Liver (tissue), 9 donors: Measurements from ENCODE around the gene MAP3K9. TPM values are rescaled to one million over a fixed set of nuclear protein-coding genes. Genes with fewer than 3 reads are reported as not detected.

ENCODE experiments used
- DNase-seq: peaks from one replicate; pipeline ENCODE4 v3.0.0-alpha.2; 2017; ENCODE audit warnings: low spot score
- H3K27ac ChIP-seq, 2 donors: one replicate each; pipeline ENCODE4 v1.7.0; 2013; ENCODE audit warnings: inconsistent platforms in 2 of 2, low read length in 2 of 2, control low read depth in 1 of 2, low read depth in 1 of 2, mild to moderate bottlenecking in 1 of 2
- H3K27me3 ChIP-seq, 4 donors: one replicate each; pipeline versions ENCODE4 v1.6.1 to v1.7.0; 2013; ENCODE audit warnings: low read length in 3 of 4, inconsistent platforms in 1 of 4, mild to moderate bottlenecking in 1 of 4, moderate library complexity in 1 of 4; ENCODE audit not compliant: control insufficient read depth in 4 of 4, insufficient read depth in 4 of 4
- H3K36me3 ChIP-seq, 4 donors: one replicate each; pipeline versions ENCODE4 v1.6.1 to v1.7.0; 2013; ENCODE audit warnings: low read length in 3 of 4, mild to moderate bottlenecking in 3 of 4, low read depth in 1 of 4, moderate library complexity in 1 of 4; ENCODE audit not compliant: control insufficient read depth in 4 of 4, insufficient read depth in 3 of 4
- H3K4me1 ChIP-seq, 4 donors: one replicate each; pipeline versions ENCODE4 v1.6.1 to v1.7.0; 2013; ENCODE audit warnings: low read length in 3 of 4, mild to moderate bottlenecking in 3 of 4, moderate library complexity in 1 of 4; ENCODE audit not compliant: control insufficient read depth in 4 of 4, insufficient read depth in 4 of 4
- H3K4me3 ChIP-seq, 3 donors: one replicate each; pipeline versions ENCODE4 v1.6.1 to v1.7.0; 2013; ENCODE audit warnings: low read length in 3 of 3, control low read depth in 1 of 3, low read depth in 1 of 3, mild to moderate bottlenecking in 1 of 3
- H3K9ac ChIP-seq, 2 donors: one replicate each; pipeline ENCODE4 v1.7.0; 2013; ENCODE audit warnings: low read length in 2 of 2, mild to moderate bottlenecking in 2 of 2, moderate library complexity in 2 of 2, control low read depth in 1 of 2, low read depth in 1 of 2
- H3K9me3 ChIP-seq, 4 donors: one replicate each; pipeline versions ENCODE4 v1.6.1 to v1.7.0; 2013; ENCODE audit warnings: low read length in 3 of 4; ENCODE audit not compliant: control insufficient read depth in 4 of 4
- ATF3 ChIP-seq: IDR thresholded peaks from 2 replicates; pipeline ENCODE4 v1.6.1; 2016; ENCODE audit warnings: antibody characterized with exemption
- CTCF ChIP-seq: fragments of 150-350 bp; IDR thresholded peaks from 2 replicates; pipeline ENCODE4 v1.5.1; 2017; ENCODE audit warnings: improper control_type of control experiment, low read depth, low read length; ENCODE audit not compliant: missing input control
- EGR1 ChIP-seq, 2 donors: IDR thresholded peaks; 2 replicates each; pipeline ENCODE4 v1.6.1; 2016 to 2018; ENCODE audit warnings: antibody characterized with exemption in 2 of 2, low read depth in 2 of 2
- FOXA1 ChIP-seq: IDR thresholded peaks from 2 replicates; pipeline ENCODE4 v1.6.1; 2016; ENCODE audit warnings: antibody characterized with exemption
- FOXA2 ChIP-seq: IDR thresholded peaks from 2 replicates; pipeline ENCODE4 v1.6.1; 2016; ENCODE audit warnings: antibody characterized with exemption
- GABPA ChIP-seq, 2 donors: IDR thresholded peaks in 1 of 2; conservative IDR thresholded peaks in 1 of 2; 2 replicates each; pipeline ENCODE4 v1.6.1; 2016; ENCODE audit warnings: antibody characterized with exemption in 2 of 2, mild to moderate bottlenecking in 1 of 2, moderate library complexity in 1 of 2
- HNF4A ChIP-seq, 2 donors: conservative IDR thresholded peaks; 2 replicates each; pipeline ENCODE4 v1.6.1; 2016; ENCODE audit warnings: antibody characterized with exemption in 2 of 2, mild to moderate bottlenecking in 2 of 2
- HNF4G ChIP-seq: IDR thresholded peaks from 2 replicates; pipeline ENCODE4 v1.6.1; 2016; ENCODE audit warnings: antibody characterized with exemption
- JUND ChIP-seq, 2 donors: IDR thresholded peaks; 2 replicates each; pipeline ENCODE4 v1.6.1; 2016; ENCODE audit warnings: antibody characterized with exemption in 2 of 2
- MAX ChIP-seq: IDR thresholded peaks from 2 replicates; pipeline ENCODE4 v1.6.1; 2016; ENCODE audit warnings: antibody characterized with exemption
- NR2F2 ChIP-seq: IDR thresholded peaks from 2 replicates; pipeline ENCODE4 v1.6.1; 2016; ENCODE audit warnings: antibody characterized with exemption
- RAD21 ChIP-seq, 2 donors: IDR thresholded peaks; 2 replicates each; pipeline ENCODE4 v1.6.1; 2016; ENCODE audit warnings: antibody characterized with exemption in 2 of 2, mild to moderate bottlenecking in 2 of 2
- REST ChIP-seq: IDR thresholded peaks from 2 replicates; pipeline ENCODE4 v1.6.1; 2016; ENCODE audit warnings: antibody characterized with exemption, mild to moderate bottlenecking
- RXRA ChIP-seq, 2 donors: IDR thresholded peaks; 2 replicates each; pipeline ENCODE4 v1.6.1; 2017 to 2018; ENCODE audit warnings: antibody characterized with exemption in 2 of 2, mild to moderate bottlenecking in 1 of 2
- SP1 ChIP-seq: IDR thresholded peaks from 2 replicates; pipeline ENCODE4 v1.6.1; 2018; ENCODE audit warnings: antibody characterized with exemption, mild to moderate bottlenecking
- TAF1 ChIP-seq: conservative IDR thresholded peaks from 2 replicates; pipeline ENCODE4 v1.6.1; 2016; ENCODE audit warnings: antibody characterized with exemption, mild to moderate bottlenecking
- YY1 ChIP-seq: IDR thresholded peaks from 2 replicates; pipeline ENCODE4 v1.6.1; 2016; ENCODE audit warnings: antibody characterized with exemption, mild to moderate bottlenecking
- WGBS: extraction: QIAGEN DNeasy Blood & Tissue Kit; methylation state at CpG from one replicate; pipeline ENCODE4 v1.1.7; 2013; 5-methylcytosine and 5-hydroxymethylcytosine counted together
- polyA plus RNA-seq, 2 donors: library from polyadenylated mRNA; stranded (reverse) in 1 of 2; unstranded in 1 of 2; fragments of 200-250 nt in 1 of 2; fragments of >200 nt in 1 of 2; fragmentation: Nextera tagmentation in 1 of 2; extraction: Ambion mirVana in 1 of 2; gene quantifications; one replicate each; pipeline versions ENCODE4 v1.2.1 to v1.2.3, GENCODE V29; 2013 to 2015
- total RNA-seq, 2 donors: library from RNA; depleted of rRNA; stranded (reverse); fragments of >200 nt; gene quantifications; one replicate each; pipeline ENCODE4 v1.2.3, GENCODE V29; 2014
- TF ChIP-seq, protein P1 (sequence below): IDR thresholded peaks from 2 replicates; pipeline ENCODE4 v1.6.1; 2016; ENCODE audit warnings: antibody characterized with exemption
- donor health status: healthy.
- donor health status: healthy.
- donor health status: healthy.
- donor health status: healthy.
- donor health status: healthy.

Gene MAP3K9
- total and polyA plus RNA-seq, 4 donors, result 0.65 to 5.2 (median 0.80) TPM

DNA sequence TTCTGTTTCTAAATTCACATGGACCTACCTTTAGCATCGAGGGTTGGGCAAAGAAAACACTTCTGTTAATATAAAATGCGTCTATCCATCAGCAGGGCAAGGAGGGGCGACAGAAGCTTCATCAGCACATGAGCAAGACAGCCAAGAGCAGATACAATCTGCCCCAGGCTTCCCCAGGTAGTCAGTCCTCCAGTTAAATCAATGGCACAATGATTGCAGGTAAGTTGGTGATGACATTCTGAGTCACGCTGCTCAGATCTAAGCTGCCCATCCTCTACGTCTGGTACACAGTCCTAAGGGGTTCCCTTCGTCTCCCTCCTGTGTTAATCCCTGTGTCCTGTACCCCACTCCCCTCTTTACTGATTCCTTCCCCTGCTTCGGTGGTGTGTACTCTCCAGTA lies 38.8 kb downstream of the MAP3K9 start:
- Histone ChIP-seq H3K36me3 (no peaks in the 10 kb centered on the region), H3K9me3 (no peaks in the 10 kb centered on the region), H3K9ac (no peak overlapping the region), H3K27me3 (no peaks in the 10 kb centered on the region), H3K4me1 (peaks cover 0 to 13% (median 11%) of the 10 kb centered on the region in 4 donors), H3K4me3 (no peak overlapping the region), H3K27ac (no peak overlapping the region)
- TF ChIP-seq RAD21 (IDR thresholded peaks at IDR 0.05) (no peak), EGR1 (IDR thresholded peaks at IDR 0.05; ENCODE audit: low read depth in 2 of 2) (no peak), ATF3 (no peak), FOXA1 (no peak), REST (no peak), GABPA (IDR thresholded peaks at IDR 0.05 in 1 of 2, conservative IDR thresholded peaks at IDR 0.05 in 1 of 2) (no peak), YY1 (no peak), NR2F2 (no peak), FOXA2 (no peak), SP1 (no peak), RXRA (IDR thresholded peaks at IDR 0.05) (no peak), HNF4A (conservative IDR thresholded peaks at IDR 0.05) (no peak), CTCF (no peak)
- no peak for DNase-seq
- 94% methylated on average over 7 of the region's 7 CpGs for whole genome bisulfite sequencing

GRCh38 chr14:70759398-70759797 lies 49.9 kb downstream of the MAP3K9 start:
- Histone ChIP-seq H3K4me3 (no peak overlapping the region), H3K27ac (no peak overlapping the region), H3K9ac (no peak overlapping the region), H3K36me3 (peaks cover 0 to 1% (median 0%) of the 10 kb centered on the region in 4 donors), H3K4me1 (no peaks in the 10 kb centered on the region), H3K9me3 (no peaks in the 10 kb centered on the region), H3K27me3 (no peaks in the 10 kb centered on the region)
- no peak for DNase-seq
- 93% methylated on average over 1 of the region's 1 CpG for WGBS
- TF ChIP-seq HNF4G (no peak), SP1 (no peak), FOXA1 (no peak), HNF4A (conservative IDR thresholded peaks at IDR 0.05) (no peak), CTCF (no peak), MAX (no peak), JUND (IDR thresholded peaks at IDR 0.05) (no peak), RXRA (IDR thresholded peaks at IDR 0.05) (no peak), YY1 (no peak), FOXA2 (no peak), TAF1 (no peak), ATF3 (no peak), EGR1 (IDR thresholded peaks at IDR 0.05; ENCODE audit: low read depth in 2 of 2) (no peak), RAD21 (IDR thresholded peaks at IDR 0.05) (no peak), REST (no peak)
- TF ChIP-seq, protein P1, sequence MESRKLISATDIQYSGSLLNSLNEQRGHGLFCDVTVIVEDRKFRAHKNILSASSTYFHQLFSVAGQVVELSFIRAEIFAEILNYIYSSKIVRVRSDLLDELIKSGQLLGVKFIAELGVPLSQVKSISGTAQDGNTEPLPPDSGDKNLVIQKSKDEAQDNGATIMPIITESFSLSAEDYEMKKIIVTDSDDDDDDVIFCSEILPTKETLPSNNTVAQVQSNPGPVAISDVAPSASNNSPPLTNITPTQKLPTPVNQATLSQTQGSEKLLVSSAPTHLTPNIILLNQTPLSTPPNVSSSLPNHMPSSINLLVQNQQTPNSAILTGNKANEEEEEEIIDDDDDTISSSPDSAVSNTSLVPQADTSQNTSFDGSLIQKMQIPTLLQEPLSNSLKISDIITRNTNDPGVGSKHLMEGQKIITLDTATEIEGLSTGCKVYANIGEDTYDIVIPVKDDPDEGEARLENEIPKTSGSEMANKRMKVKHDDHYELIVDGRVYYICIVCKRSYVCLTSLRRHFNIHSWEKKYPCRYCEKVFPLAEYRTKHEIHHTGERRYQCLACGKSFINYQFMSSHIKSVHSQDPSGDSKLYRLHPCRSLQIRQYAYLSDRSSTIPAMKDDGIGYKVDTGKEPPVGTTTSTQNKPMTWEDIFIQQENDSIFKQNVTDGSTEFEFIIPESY, result no peak
